Effector CD8-positive, alpha-beta T cell (primary cell): ENCODE data around the gene ANAPC4.

Source experiments
- DNase-seq: peaks from one replicate; lab custom pipeline; 2025; lab: John Stamatoyannopoulos, UW

Gene ANAPC4

GRCh38 chr4:25433966-25434827 is 57.1 kb downstream of the ANAPC4 start:
- no peak for DNase-seq

- no peak for DNase-seq
These were observed 60.9 kb downstream of the ANAPC4 start for GRCh38 chr4:25437926-25438325.

- DNase-seq, result peak; percentile 0
These were observed 62.9 kb downstream of the ANAPC4 start for GRCh38 chr4:25439918-25440477.

GRCh38 chr4:25440478-25441030 is 63.5 kb downstream of the ANAPC4 start:
- DNase-seq, result no peak

GRCh38 chr4:25441519-25442117 is 64.6 kb downstream of the ANAPC4 start:
- no peak for DNase-seq

- no peak for DNase-seq
These were observed 65.8 kb downstream of the ANAPC4 start for GRCh38 chr4:25442863-25443307.

- no peak for DNase-seq
These were observed 66.8 kb downstream of the ANAPC4 start for GRCh38 chr4:25443851-25444250.

- no peak for DNase-seq
These were observed 69.5 kb downstream of the ANAPC4 start for GRCh38 chr4:25446611-25447010.

- no peak for DNase-seq
These were observed 71.5 kb downstream of the ANAPC4 start for GRCh38 chr4:25448379-25449109.

GRCh38 chr4:25449270-25449669 is 72.2 kb downstream of the ANAPC4 start:
- no peak for DNase-seq

- no peak for DNase-seq
These were observed 72.6 kb downstream of the ANAPC4 start for GRCh38 chr4:25449688-25450087.

GRCh38 chr4:25450491-25450901 is 73.4 kb downstream of the ANAPC4 start:
- no peak for DNase-seq

- no peak for DNase-seq
These were observed 74.6 kb downstream of the ANAPC4 start for GRCh38 chr4:25451676-25452075.

GRCh38 chr4:25452081-25452480 is 75.0 kb downstream of the ANAPC4 start:
- DNase-seq, result no peak

- DNase-seq, result no peak
These were observed 77.4 kb downstream of the ANAPC4 start for GRCh38 chr4:25454476-25454875.

GRCh38 chr4:25457053-25457715 is 80.1 kb downstream of the ANAPC4 start:
- no peak for DNase-seq

GRCh38 chr4:25466966-25467697 is 90.1 kb downstream of the ANAPC4 start:
- no peak for DNase-seq

GRCh38 chr4:25467843-25468242 is 90.8 kb downstream of the ANAPC4 start:
- no peak for DNase-seq
